HG03558 (cell line): ENCODE results near the gene ARIH1.
"Not testable (repeated sequence)": the region's sequence is repeated elsewhere in the genome, so short reads cannot be mapped to it uniquely, and the experiment has no call there.

ENCODE experiments used
- ATAC-seq: cut with Tn5 transposase; IDR thresholded peaks from one replicate; pipeline ENCODE4 v1.9.1; 2021; ENCODE audit warnings: moderate number of reproducible peaks; ENCODE audit not compliant: unreplicated experiment; ENCODE audit errors: extremely low read depth

ARIH1 gene

DNA sequence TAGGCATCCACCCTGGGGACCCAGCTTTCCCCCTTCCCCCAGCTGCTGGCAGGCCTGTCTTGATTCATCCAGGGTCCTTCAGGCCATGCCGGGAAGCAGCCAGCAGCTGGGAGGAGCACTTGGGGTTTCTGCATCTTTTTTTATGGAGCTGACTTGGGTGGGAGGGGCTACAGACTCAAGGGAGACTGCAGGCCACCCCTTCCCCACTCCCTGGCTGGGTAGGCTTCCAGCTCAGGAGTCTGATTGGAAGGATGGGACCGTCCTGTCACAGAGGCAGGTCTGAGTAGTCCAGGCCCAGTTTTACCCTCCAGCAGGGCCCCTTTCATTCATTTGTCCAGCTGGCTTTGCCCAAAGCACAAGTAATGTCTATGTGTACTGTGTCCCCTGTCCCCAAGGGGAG, 168.1 kb downstream of the ARIH1 start:
- not testable (repeated sequence) for ATAC-seq

DNA sequence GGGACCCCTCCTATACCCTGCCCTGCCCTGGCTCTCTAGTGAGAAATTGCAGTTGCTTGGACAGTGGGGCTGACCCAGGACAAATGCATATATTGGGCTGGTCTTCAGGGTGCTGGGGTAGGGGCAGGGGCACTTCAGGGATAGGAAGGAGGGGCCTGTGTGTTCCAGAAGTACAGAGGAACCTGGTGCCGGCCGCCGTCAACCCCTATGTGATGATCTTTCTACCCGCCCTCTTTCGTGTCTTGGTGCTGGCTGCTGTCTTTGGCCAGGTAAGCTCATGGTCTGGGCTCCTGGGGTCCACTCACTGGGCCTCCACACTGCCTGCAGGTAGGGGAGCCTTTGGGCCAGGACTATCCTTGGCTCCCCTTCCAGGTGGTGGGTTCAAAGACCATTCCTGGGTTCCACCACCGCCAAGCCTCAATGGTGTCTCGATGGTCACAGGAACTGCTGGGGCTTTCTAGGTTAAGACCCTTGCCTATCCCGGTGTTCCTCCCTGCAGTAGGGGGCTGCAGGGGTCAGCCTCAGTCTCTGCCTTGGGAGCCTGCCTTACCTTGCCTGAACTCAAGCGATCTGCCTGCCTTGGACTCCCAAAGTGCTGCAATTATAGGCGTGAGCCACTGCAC, 174.6 kb downstream of the ARIH1 start:
- ATAC-seq = not testable (repeated sequence)
